ENCODE measurements around the gene STIL. TPM values are rescaled to one million over a fixed set of nuclear protein-coding genes. Genes with fewer than 3 reads are reported as not detected.
"Not testable (repeated sequence)": the region's sequence is repeated elsewhere in the genome, so short reads cannot be mapped to it uniquely, and the experiment has no call there.

The STIL gene
- polyA plus RNA-seq (2012; ENCODE audit: insufficient read depth, insufficient read length) = 25.8 TPM

DNA sequence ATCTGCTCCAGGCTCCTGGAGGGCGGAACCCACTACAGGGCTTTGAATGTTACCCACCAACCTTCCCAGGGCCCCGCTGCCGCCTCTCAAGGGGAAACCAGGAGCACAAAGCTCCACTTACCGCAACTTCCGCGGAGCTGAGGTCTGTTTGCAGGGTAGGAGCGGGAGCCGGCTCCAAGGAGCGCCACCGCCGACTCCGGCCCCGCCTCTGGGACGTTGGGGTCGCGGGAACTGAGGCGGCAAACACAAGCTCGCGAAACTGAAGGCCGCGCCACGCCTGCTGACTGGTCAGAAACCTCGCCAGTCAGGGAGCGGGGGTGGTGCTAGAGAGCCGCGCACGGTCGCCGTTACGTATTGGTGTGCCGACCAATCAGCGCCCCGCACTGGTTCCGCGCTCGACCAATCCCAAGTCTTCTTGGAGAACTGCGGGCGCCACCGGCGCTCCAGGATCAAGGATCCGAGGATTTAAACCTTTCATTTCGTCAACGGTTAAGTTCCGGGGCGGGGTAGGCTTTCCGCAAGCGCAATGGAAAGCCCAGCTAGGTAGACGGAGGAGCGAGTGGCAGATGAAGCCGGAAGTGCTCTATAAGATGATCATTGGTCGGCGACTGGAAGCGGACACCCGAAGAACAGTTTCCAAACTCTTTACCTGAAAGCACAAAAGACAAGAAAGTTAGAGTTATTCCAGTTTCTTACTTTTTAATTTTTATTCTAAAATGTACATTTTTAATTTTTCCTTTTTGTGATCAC lies at the start of gene STIL:
STIL (minus strand) TSS at position 233 of the 750 bp plus-strand sequence. CDS start 3,828 bp downstream, outside the sequence.
- peak; percentile 100 for DNase-seq (ENCODE audit: low read depth, low spot score)

DNA sequence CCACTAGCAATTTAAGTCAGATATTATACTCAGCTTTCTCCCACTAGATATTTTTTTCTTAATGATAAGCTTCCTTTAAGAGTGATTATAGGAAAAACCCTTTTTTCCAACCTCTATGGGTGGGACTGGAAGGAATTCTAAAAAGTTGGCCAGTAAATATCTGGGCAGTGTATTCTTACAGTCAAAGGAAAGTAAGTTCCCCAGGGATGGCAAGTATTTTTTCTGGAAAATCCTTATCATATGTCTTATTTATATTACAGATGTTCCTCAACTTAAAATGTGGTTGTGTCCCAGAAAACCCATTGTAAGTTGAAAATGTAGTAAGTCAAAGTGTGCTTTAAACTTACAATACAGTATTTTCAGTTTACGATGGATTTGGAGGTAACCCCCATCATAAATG lies 48.9 kb upstream of the STIL start:
- no peak overlapping the region for H3K4me3 ChIP-seq (ENCODE audit: low read length)
- DNase-seq (ENCODE audit: low read depth, low spot score) = no peak

More for the DNA sequence above, at the start of gene STIL:
- peak within 1 kb of the TSS; percentile 82 for H3K4me3 ChIP-seq (ENCODE audit: low read length)

DNA sequence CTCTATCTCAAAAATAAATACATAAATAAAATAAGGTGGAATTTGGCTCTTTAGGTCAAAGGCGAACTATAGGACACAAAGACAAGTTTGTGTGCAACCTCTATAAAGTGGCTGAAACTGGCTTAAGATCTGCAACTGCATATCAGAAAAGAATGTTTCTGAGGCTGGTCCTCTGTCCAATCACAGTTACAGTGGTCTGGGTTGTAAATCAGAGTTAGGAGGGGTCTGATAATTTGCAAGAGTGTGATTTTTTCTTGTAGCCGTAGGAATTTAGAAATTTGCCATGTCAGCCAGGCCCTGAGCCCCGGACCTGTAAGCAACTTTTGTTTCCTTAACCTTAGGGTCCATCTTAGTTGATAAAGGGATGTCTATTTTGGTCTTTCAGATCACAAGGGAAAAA lies 47.4 kb upstream of the STIL start:
- DNase-seq (ENCODE audit: low read depth, low spot score) = no peak
- no peak overlapping the region for H3K4me3 ChIP-seq (ENCODE audit: low read length)

DNA sequence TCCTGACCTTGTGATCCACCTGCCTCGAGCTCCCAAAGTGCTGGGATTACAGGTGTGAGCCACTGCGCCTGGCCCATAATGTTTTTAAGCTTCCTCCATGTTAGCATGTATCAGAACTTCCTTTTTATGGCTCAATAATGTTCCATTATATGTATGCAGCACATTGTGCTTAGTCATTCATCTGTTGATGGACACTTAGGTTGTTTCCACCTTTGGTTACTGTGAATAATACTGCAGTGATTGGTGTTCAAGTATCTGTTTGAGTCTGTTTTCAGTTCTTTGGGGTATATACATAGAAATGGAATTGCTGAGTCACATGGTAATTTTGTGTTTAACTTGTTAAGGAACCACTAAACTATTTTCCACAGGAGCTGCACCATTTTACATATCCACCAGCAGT lies 37.4 kb upstream of the STIL start:
- DNase-seq (ENCODE audit: low read depth, low spot score) = no peak
- no peak overlapping the region for H3K4me3 ChIP-seq (ENCODE audit: low read length)

DNA sequence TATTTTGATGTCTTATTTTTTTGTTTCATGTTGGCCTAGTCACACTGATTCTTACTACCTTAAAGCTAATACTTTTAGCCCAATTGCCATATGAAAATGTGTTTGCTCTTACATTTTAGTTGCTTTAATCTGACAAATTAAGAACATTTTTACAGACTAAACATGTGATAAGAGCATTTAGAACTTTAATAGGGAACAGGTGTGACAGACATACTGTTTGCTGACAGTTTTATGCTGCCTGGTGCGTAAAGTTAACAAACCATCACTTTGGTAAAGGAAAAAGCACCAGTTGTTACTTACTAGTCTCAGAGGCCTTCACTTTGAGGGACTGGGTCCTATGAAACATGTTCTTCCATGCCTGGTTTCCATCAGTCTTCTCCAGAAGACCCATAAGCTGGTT lies 34.3 kb upstream of the STIL start:
- DNase-seq (ENCODE audit: low read depth, low spot score) = no peak
- no peak overlapping the region for H3K4me3 ChIP-seq (ENCODE audit: low read length)

DNA sequence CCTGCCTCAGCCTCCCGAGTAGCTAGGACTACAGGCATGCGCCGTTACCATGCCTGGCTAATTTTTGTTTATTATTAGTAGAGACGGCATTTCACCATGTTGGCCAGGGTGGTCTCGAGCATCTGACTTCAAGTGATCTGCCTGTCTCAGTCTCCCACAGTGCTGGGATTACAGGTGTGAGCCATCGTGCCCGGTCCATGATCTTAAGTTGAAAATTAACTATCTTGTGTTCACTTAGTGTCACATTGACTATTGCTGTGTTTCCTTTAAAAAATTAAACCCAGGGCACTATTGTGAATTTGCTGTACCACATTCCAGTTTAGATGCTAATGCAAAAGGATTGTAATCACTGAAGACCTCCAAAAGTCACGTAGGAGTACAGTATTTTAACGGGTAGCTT lies 33.8 kb upstream of the STIL start:
- DNase-seq (ENCODE audit: low read depth, low spot score) = no peak
- no peak overlapping the region for H3K4me3 ChIP-seq (ENCODE audit: low read length)

DNA sequence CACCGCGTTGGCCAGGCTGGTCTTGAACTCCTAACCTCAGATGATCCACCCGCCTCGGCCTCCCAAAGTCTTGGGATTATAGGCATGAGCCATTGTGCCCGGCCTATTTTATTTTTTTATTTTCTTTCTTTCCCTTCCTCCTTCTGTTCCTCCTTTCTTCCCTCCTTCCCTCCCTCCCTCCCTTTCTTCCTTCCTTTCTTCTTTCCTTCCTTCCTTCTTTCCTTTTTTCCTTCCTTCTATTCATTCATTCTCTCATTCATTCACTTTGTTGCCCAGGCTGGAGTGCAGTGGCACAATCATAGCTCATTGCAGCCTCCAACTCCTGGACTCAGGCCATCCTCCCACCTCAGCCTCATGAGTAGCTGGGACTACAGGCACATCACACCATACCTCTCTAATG lies 33.0 kb upstream of the STIL start:
- not testable (repeated sequence) for DNase-seq (ENCODE audit: low read depth, low spot score)

DNA sequence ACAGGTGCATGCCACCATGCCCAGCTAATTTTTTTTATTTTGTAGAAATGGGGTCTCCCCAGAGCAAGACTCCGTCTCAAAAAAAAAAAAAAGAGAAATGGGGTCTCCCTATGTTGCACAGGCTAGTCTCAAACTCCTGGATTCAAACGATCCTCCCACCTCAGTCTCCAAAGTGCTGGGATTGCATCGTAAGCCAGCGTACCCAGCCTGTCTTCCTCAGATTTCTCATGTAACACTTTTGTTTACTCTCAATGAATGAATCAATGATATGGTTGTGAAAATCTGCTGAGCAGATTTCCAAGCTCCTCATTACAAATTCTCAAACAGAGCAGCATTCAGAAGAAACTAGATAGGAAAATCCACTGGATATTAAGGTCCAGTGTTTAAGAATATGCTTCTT lies 26.3 kb upstream of the STIL start:
- H3K4me3 ChIP-seq (ENCODE audit: low read length) = no peak overlapping the region
- no peak for DNase-seq (ENCODE audit: low read depth, low spot score)

More for the DNA sequence above, 33.0 kb upstream of the STIL start:
- H3K4me3 ChIP-seq (ENCODE audit: low read length) = not testable (repeated sequence)

DNA sequence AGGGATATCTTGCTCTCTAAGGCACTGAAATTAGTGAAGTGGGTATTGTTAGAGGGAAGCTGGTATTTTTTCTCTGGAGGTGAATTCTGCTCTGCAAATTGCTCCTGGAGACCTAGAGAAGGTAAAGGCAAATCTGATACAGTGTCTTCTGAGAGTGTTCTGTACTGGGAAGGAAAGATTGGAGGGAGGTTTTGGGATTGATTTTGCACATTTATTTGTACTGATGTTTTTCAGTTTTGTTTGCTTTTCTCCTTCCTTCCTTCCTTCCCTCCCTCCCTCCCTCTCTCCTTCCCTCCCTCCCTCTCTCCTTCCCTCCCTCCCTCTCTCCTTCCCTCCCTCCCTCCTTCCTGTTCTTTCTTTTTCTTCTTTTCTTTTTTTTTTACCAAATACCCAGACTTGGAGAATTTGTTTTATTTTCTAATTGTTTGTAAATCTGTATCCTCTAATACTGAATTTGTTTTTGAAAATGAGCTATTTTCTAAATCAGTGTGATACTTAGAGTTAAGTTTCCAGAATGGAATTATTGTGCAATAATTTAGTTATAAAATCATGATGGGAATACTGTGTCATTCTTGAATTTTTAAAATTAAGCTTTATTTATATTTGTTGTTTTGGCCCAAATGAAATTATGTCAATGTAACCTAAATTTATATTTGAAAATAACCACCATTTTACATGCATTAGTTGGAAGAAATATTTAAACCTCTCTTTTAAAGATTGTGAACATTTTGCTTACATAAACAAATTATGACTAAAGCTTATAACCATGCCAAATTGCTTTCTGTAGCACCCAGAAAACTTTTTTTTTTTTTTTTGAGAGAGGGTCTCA lies 24.5 kb upstream of the STIL start:
- DNase-seq (ENCODE audit: low read depth, low spot score) = no peak
- H3K4me3 ChIP-seq (ENCODE audit: low read length) = no peak overlapping the region

DNA sequence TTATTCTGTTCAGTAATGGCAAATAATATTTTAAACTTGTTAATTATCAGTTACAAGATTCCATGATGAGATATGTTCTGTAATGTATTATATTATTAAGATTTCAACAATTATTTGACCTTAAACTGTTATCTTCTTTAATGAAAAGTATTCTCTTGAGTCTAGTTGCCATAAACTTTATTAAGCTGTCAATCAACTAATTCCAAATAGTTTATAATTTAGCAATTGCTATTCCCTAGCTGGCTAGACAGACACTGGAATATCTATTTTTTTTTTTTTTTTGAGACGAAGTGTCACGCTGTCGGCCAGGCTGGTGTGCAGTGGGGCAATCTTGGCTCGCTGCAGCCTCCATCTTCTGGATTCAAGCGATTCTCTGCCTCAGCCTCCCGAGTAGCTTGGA lies 23.4 kb upstream of the STIL start:
- no peak for DNase-seq (ENCODE audit: low read depth, low spot score)

DNA sequence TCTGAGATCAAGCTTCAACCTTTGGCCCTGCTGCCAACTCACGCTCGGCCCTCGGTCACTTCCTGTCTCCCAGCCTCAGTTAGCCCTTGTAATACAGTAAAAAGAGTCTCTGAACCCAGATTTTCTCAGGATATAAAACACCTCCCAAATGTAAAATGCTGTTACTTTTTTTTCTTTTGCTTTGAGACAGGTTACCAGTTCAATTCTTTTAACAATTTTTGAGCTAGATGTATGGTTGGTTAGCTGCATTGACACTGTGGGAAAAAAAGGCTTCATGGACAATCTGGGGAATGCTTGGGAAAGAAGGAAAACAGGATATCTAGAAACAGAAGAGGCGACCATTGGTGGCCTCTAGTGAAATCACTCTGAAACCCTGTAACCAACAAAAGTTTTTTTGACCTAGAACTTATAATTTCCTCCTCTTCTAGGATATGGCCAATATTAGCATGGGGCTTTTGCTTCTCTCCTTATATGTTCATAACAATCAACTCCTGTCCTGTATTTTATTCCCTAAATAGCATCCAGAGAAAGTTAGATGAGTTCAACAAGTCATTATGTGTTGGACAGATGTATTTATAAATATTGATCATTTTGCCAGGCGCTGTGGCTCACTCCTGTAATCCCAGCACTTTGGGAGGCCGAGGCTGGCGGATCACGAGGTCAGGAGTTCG lies 21.0 kb upstream of the STIL start:
- H3K4me3 ChIP-seq (ENCODE audit: low read length) = peak overlapping the region; percentile 85
- no peak for DNase-seq (ENCODE audit: low read depth, low spot score)

More for the DNA sequence above, 23.4 kb upstream of the STIL start:
- no peak overlapping the region for H3K4me3 ChIP-seq (ENCODE audit: low read length)

DNA sequence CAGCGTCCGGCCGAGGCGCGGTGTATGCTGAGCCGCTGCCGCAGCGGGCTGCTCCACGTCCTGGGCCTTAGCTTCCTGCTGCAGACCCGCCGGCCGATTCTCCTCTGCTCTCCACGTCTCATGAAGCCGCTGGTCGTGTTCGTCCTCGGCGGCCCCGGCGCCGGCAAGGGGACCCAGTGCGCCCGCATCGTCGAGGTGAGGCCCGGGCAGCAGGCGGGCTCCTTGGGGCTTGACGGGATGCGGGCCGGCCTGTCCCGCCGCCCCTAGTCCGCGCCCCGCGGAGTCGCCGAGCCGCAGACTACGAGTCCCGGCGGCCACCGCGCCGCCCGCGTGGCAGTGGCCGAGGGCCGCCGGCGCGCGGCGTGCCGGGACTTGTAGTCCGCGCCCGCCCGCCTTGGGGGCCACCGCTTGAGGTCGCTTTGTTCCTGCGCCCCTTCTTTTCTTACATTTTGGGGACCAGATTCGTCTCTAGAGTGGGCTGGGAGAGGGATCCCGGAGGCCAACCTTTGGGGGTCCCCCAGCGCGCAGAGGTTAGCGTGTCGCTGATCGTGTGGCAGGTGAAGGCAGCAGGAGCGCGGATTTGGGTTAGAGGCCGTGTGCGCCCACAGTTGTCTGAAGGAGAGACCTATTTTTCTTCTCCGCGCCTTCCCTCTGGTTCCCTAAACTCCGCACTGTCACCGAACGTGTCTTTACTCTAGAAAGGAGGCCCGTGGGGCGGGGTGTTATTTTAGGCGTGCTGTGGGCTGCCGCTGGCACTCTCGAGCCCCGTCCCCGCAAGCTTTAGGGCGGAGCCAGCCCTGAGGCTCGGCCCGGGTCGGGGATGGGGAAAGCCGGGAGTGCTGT lies 20.2 kb upstream of the STIL start:
- peak; percentile 63 for DNase-seq (ENCODE audit: low read depth, low spot score)
- peak overlapping the region; percentile 85 for H3K4me3 ChIP-seq (ENCODE audit: low read length)

DNA sequence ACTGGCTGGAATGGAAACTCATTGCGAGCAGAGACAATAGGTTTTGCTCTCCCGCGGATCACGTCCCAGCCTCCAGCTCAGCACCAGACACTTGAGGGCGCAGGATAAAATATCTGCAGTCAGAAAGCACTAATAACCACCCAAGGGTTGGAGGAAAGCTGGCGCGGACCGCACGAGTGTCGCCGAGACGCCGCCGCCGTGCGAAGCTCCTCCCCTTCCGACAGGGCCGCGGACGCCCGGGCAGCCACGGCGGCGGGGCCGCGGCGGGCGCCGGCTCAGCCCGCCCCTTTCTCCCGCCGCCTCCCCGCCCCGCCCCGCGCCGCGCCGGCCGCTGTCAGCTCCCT lies 19.6 kb upstream of the STIL start, which contains the start of gene CMPK1:
CMPK1 (plus strand) TSS at position 213 of the 344 bp plus-strand sequence. CDS start 156 bp downstream, outside the sequence.
- DNase-seq (ENCODE audit: low read depth, low spot score) = peak; percentile 83
- H3K4me3 ChIP-seq (ENCODE audit: low read length) = peak within 1 kb of the TSS; percentile 85

DNA sequence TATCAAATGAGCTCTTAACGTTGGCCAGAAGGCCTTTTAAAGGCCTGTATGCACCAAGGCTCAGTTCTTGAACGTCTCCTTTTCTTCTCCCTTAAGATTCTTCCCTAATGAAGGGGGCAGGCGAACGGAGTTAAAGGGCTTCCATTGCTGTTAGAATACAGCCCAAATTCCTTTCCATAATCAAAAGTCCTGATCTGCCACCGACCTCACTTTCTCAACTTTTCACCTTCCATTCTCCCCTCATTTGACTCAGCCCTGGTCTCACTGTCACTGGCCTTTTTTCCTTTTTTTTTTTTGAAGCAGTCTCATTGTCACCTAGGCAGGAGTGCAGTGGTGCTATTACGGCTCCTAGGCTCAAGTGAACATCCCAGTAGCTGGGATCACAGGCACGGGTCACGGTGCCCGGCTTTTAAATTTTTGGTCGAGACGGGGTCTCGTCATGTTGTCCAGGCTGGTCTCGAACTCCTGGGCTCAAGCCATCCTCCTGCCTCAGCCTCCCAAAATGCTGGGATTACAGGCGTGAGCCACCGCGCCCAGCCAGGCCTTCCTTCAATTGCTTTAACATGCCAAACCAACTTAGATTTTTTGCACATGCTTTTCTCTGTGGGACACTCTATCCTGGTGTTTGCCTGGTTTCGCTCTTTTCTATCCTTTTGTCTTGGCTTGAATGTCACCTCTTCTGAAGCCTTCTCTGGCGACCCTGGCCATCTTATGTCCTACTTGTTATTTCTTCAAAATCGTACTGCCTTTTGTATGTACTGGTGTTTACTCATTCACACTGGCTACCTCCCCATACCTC lies 19.0 kb upstream of the STIL start:
- DNase-seq (ENCODE audit: low read depth, low spot score) = no peak
- H3K4me3 ChIP-seq (ENCODE audit: low read length) = peak overlapping the region; percentile 85

DNA sequence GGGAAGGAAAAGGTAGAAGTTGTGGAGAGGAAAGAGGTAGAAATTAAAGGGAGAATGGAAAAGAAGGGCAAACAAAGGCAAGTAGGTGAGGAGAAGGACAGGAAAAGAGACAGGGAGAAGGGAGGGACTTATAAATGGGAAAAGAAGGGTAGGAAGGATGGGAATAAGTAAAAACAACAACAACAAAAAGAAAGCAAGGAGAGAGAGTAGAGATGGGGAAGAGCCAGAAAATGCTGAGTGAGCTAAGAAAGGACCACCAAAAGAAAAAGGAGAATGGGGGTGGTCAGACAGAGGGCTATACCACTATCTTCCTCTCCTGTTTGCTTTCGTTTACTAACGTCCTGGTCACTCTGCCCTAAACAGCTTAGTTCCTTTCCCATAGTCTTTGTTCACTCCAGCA lies 17.9 kb upstream of the STIL start:
- no peak overlapping the region for H3K4me3 ChIP-seq (ENCODE audit: low read length)
- no peak for DNase-seq (ENCODE audit: low read depth, low spot score)

DNA sequence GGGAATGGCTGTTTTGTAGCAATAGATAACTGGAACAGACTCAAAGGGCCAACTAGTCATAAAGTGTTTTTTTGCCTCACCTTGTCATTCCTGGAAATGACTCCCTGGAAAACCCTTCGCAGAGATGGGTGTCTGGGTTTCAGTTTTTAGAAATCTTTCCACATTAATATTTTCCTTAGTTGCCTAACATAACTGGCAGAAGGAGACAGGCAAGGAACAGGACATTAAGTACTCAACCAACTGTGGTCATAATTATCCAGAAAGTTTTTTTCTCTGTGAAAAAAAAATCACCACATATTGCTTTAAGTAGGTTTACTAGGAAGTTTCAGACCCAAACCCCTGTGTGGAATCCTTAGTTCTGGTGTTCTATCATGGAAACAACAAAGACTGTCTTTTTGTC lies 16.3 kb upstream of the STIL start:
- DNase-seq (ENCODE audit: low read depth, low spot score) = no peak
- no peak overlapping the region for H3K4me3 ChIP-seq (ENCODE audit: low read length)

DNA sequence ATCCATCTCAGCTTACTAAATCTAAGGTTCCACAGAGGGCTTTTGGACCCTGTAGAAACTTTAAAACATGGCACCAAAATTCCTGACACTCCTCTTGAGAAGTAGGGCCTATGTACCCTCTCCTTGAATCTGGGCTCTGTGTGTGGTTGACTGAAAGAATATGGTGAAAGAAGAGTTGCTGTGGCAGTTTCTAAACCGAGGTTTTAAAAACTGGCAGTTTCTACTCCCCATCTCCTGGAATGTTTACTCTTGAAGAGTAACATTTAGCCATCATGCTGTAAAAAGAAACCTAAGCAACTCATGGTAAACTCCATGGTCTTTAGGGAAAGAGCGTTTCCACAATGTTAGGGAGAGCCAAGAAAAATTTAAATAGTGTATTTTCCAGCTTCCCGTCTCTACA lies 15.0 kb upstream of the STIL start:
- no peak for DNase-seq (ENCODE audit: low read depth, low spot score)
- no peak overlapping the region for H3K4me3 ChIP-seq (ENCODE audit: low read length)

DNA sequence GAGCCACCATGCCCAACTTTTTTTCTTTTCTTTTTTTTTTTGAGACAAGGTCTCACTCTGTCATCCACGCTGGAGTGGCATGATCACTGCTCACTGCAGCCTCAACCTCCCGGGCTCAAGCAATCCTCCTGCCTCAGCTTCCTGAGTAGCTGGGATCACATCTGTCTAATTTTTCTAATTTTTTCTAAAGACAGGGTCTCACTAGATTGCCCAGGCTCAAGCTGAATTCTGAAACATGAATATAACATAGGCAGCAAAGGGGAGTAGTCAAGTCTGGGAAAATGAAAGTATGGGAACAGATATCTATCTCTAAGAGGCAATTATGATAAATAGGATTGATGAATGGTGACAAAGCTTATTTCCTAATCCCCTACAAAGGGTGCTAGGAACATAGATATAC lies 12.3 kb upstream of the STIL start:
- H3K4me3 ChIP-seq (ENCODE audit: low read length) = no peak overlapping the region
- no peak for DNase-seq (ENCODE audit: low read depth, low spot score)

All from Jurkat, Clone E6-1 (cell line).